DMS53 treated with DMSO at 0.1 percent for 48 hours (cell line): ENCODE measurements around the gene LIMK2.
A peak's percentile ranks its signal among the peaks of the same experiment; 100 is the strongest.
"Not testable (repeated sequence)": the region's sequence is repeated elsewhere in the genome, so short reads cannot be mapped to it uniquely, and the experiment has no call there.

Experiments used
- DNase-seq: peaks from one replicate; lab custom pipeline; 2025; ENCODE audit not compliant: unreplicated experiment; lab: John Stamatoyannopoulos, UW

LIMK2 gene

GRCh38 chr22:31288496-31289240, 76.6 kb downstream of the LIMK2 start:
- no peak for DNase-seq

- DNase-seq = peak; percentile 14
Observed at GRCh38 chr22:31289344-31289743, 77.2 kb downstream of the LIMK2 start.

GRCh38 chr22:31290494-31291471, 78.7 kb downstream of the LIMK2 start:
- peak; percentile 44 for DNase-seq

- DNase-seq = no peak
Observed at GRCh38 chr22:31291481-31292235, 79.6 kb downstream of the LIMK2 start.

- DNase-seq = peak; percentile 49
Observed at GRCh38 chr22:31292236-31292989, 80.3 kb downstream of the LIMK2 start, which contains the start of gene PIK3IP1. Gene PIK3IP1, minus strand, starts transcription at chr22:31292488. Its CDS starts 144 bp downstream, at chr22:31292344.

- no peak for DNase-seq
Observed at GRCh38 chr22:31295360-31295759, 83.3 kb downstream of the LIMK2 start.

GRCh38 chr22:31295831-31296657, 83.9 kb downstream of the LIMK2 start:
- DNase-seq = no peak

- DNase-seq = no peak
Observed at GRCh38 chr22:31300896-31301295, 88.8 kb downstream of the LIMK2 start.

- DNase-seq = no peak
Observed at GRCh38 chr22:31302006-31302405, 89.9 kb downstream of the LIMK2 start.

GRCh38 chr22:31302537-31302936, 90.4 kb downstream of the LIMK2 start:
- no peak for DNase-seq

- no peak for DNase-seq
Observed at GRCh38 chr22:31305194-31305593, 93.1 kb downstream of the LIMK2 start.

GRCh38 chr22:31308181-31308580, 96.1 kb downstream of the LIMK2 start:
- no peak for DNase-seq

GRCh38 chr22:31313366-31314147, 101.5 kb downstream of the LIMK2 start:
- DNase-seq = peak; percentile 42

- DNase-seq = not testable (repeated sequence)
Observed at GRCh38 chr22:31314220-31314619, 102.1 kb downstream of the LIMK2 start.

- no peak for DNase-seq
Observed at GRCh38 chr22:31321421-31321820, 109.3 kb downstream of the LIMK2 start.

GRCh38 chr22:31323578-31324550, 111.8 kb downstream of the LIMK2 start:
- DNase-seq = no peak

GRCh38 chr22:31326877-31327276, 114.8 kb downstream of the LIMK2 start:
- DNase-seq = no peak
